ENCODE measurements around the gene TENM3. TPM values are rescaled to one million over a fixed set of nuclear protein-coding genes. Genes with fewer than 3 reads are reported as not detected.
A peak's percentile ranks its signal among the peaks of the same experiment; 100 is the strongest.

Gene TENM3
- polyA plus RNA-seq, 1 of the 3 experiments (the other 2 are of a cell fraction), result 10.4 TPM

DNA sequence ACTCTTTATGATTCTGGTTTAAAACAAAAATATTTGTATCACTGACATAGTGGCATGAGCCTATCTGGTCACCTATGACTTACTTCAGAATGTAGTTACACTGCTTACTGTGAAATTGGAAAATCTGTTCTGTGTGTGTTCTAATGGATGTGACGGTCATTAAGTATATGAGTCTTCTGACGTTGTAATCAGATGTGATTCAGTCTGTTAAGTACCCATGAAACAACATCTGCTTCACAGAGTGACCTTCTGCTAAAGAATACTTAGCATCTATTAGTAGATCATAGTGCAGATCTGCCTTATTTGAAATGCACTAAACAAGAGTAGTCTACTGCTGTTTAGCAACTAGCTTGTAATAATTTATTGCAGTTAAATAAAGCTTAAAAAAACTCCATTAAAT lies 356.9 kb downstream of the TENM3 start (continued):
- TF ChIP-seq, protein P1, sequence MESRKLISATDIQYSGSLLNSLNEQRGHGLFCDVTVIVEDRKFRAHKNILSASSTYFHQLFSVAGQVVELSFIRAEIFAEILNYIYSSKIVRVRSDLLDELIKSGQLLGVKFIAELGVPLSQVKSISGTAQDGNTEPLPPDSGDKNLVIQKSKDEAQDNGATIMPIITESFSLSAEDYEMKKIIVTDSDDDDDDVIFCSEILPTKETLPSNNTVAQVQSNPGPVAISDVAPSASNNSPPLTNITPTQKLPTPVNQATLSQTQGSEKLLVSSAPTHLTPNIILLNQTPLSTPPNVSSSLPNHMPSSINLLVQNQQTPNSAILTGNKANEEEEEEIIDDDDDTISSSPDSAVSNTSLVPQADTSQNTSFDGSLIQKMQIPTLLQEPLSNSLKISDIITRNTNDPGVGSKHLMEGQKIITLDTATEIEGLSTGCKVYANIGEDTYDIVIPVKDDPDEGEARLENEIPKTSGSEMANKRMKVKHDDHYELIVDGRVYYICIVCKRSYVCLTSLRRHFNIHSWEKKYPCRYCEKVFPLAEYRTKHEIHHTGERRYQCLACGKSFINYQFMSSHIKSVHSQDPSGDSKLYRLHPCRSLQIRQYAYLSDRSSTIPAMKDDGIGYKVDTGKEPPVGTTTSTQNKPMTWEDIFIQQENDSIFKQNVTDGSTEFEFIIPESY (IDR thresholded peaks at IDR 0.05; ENCODE audit: borderline replicate concordance, low read depth), result no peak
- TF ChIP-seq MXI1 (IDR thresholded peaks at IDR 0.05; ENCODE audit: low read depth, low read length), result no peak; the same call in 1 of the 2 replicates
- TF ChIP-seq EP300 (IDR thresholded peaks at IDR 0.05; ENCODE audit: borderline replicate concordance in 1 of 2, low read depth in 1 of 2, low read length in 1 of 2), result peak in 1 of 2 experiments; percentile 96; a peak in 2 of 4 replicates
- no peak for TF ChIP-seq NRF1 (IDR thresholded peaks at IDR 0.05; ENCODE audit: low read depth, low read length)
- no peak for TF ChIP-seq RFX5 (IDR thresholded peaks at IDR 0.05; ENCODE audit: low read length)
- TF ChIP-seq TCF12 (IDR thresholded peaks at IDR 0.05), result peak; percentile 44; the same call in 1 of the 2 replicates
- TF ChIP-seq RAD21 (IDR thresholded peaks at IDR 0.05; ENCODE audit: low read length), result peak; percentile 35; the same call in 1 of the 2 replicates
- TF ChIP-seq CHD2 (IDR thresholded peaks at IDR 0.05; ENCODE audit: low read length, partially characterized antibody), result peak; percentile 78
- no peak for TF ChIP-seq EZH2phosphoT487 (IDR thresholded peaks at IDR 0.05; ENCODE audit: borderline replicate concordance, low read depth)
- TF ChIP-seq, protein P2, sequence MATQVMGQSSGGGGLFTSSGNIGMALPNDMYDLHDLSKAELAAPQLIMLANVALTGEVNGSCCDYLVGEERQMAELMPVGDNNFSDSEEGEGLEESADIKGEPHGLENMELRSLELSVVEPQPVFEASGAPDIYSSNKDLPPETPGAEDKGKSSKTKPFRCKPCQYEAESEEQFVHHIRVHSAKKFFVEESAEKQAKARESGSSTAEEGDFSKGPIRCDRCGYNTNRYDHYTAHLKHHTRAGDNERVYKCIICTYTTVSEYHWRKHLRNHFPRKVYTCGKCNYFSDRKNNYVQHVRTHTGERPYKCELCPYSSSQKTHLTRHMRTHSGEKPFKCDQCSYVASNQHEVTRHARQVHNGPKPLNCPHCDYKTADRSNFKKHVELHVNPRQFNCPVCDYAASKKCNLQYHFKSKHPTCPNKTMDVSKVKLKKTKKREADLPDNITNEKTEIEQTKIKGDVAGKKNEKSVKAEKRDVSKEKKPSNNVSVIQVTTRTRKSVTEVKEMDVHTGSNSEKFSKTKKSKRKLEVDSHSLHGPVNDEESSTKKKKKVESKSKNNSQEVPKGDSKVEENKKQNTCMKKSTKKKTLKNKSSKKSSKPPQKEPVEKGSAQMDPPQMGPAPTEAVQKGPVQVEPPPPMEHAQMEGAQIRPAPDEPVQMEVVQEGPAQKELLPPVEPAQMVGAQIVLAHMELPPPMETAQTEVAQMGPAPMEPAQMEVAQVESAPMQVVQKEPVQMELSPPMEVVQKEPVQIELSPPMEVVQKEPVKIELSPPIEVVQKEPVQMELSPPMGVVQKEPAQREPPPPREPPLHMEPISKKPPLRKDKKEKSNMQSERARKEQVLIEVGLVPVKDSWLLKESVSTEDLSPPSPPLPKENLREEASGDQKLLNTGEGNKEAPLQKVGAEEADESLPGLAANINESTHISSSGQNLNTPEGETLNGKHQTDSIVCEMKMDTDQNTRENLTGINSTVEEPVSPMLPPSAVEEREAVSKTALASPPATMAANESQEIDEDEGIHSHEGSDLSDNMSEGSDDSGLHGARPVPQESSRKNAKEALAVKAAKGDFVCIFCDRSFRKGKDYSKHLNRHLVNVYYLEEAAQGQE (IDR thresholded peaks at IDR 0.05; ENCODE audit: low read depth, low read length), result no peak
- no peak for TF ChIP-seq SMC3 (IDR thresholded peaks at IDR 0.05; ENCODE audit: low read depth, low read length)
- TF ChIP-seq, protein P3, sequence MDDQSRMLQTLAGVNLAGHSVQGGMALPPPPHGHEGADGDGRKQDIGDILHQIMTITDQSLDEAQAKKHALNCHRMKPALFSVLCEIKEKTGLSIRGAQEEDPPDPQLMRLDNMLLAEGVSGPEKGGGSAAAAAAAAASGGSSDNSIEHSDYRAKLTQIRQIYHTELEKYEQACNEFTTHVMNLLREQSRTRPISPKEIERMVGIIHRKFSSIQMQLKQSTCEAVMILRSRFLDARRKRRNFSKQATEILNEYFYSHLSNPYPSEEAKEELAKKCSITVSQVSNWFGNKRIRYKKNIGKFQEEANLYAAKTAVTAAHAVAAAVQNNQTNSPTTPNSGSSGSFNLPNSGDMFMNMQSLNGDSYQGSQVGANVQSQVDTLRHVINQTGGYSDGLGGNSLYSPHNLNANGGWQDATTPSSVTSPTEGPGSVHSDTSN (IDR thresholded peaks at IDR 0.05), result no peak
- no peak for TF ChIP-seq ELF1 (IDR thresholded peaks at IDR 0.05)
- TF ChIP-seq, protein P4, sequence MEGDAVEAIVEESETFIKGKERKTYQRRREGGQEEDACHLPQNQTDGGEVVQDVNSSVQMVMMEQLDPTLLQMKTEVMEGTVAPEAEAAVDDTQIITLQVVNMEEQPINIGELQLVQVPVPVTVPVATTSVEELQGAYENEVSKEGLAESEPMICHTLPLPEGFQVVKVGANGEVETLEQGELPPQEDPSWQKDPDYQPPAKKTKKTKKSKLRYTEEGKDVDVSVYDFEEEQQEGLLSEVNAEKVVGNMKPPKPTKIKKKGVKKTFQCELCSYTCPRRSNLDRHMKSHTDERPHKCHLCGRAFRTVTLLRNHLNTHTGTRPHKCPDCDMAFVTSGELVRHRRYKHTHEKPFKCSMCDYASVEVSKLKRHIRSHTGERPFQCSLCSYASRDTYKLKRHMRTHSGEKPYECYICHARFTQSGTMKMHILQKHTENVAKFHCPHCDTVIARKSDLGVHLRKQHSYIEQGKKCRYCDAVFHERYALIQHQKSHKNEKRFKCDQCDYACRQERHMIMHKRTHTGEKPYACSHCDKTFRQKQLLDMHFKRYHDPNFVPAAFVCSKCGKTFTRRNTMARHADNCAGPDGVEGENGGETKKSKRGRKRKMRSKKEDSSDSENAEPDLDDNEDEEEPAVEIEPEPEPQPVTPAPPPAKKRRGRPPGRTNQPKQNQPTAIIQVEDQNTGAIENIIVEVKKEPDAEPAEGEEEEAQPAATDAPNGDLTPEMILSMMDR (IDR thresholded peaks at IDR 0.05), result no peak
- TF ChIP-seq TEAD4 (IDR thresholded peaks at IDR 0.05; ENCODE audit: borderline replicate concordance, insufficient read depth), result no peak
- peak; percentile 92 for TF ChIP-seq GATA2 (CRISPR knock-in tag; IDR thresholded peaks at IDR 0.05)
